Endodermal cell (in vitro differentiated cells): Measurements from ENCODE around the gene PFKFB2. TPM values are rescaled to one million over a fixed set of nuclear protein-coding genes. Genes with fewer than 3 reads are reported as not detected.

Experiments
- DNase-seq: peaks from one replicate; pipeline ENCODE4 v3.0.0-alpha.2; 2017
- H3K27ac ChIP-seq: 2 replicates; pipeline ENCODE4 v1.5.1; 2013; ENCODE audit warnings: mild to moderate bottlenecking, low read depth, low read length, moderate library complexity
- H3K27me3 ChIP-seq: 2 replicates; pipeline ENCODE4 v1.6.1; 2013; ENCODE audit warnings: mild to moderate bottlenecking, low read length, moderate library complexity; ENCODE audit not compliant: insufficient read depth, control insufficient read depth, poor library complexity, severe bottlenecking
- H3K36me3 ChIP-seq: 2 replicates; pipeline ENCODE4 v1.7.0; 2013; ENCODE audit warnings: mild to moderate bottlenecking, low read length, moderate library complexity; ENCODE audit not compliant: control insufficient read depth, insufficient read depth
- H3K4me1 ChIP-seq: one replicate; pipeline ENCODE4 v1.7.0; 2013; ENCODE audit warnings: low read length; ENCODE audit not compliant: control insufficient read depth, insufficient read depth
- H3K4me3 ChIP-seq: 2 replicates; pipeline ENCODE4 v1.5.1; 2013; ENCODE audit warnings: mild to moderate bottlenecking, low read length, moderate library complexity
- H3K9ac ChIP-seq: 2 replicates; pipeline ENCODE4 v1.6.1; 2013; ENCODE audit warnings: mild to moderate bottlenecking, low read length, moderate library complexity; ENCODE audit not compliant: poor library complexity, severe bottlenecking; ENCODE audit errors: extremely low read depth
- H3K9me3 ChIP-seq: 2 replicates; pipeline ENCODE4 v1.6.1; 2013; ENCODE audit warnings: mild to moderate bottlenecking, low read length, moderate library complexity; ENCODE audit not compliant: control insufficient read depth
- H3K27ac Mint-ChIP-seq: 2 replicates; pipeline ENCODE4 v1.8.0; 2020; ENCODE audit warnings: mixed read lengths
- H3K27me3 Mint-ChIP-seq: 2 replicates; pipeline ENCODE4 v1.8.0; 2021; ENCODE audit warnings: mild to moderate bottlenecking, mixed read lengths; ENCODE audit not compliant: insufficient read depth
- H3K36me3 Mint-ChIP-seq: 2 replicates; pipeline ENCODE4 v1.8.0; 2020; ENCODE audit warnings: low read depth, mixed read lengths
- H3K4me1 Mint-ChIP-seq: 2 replicates; pipeline ENCODE4 v1.8.0; 2020; ENCODE audit warnings: mixed read lengths
- H3K4me3 Mint-ChIP-seq: 2 replicates; pipeline ENCODE4 v1.8.0; 2020; ENCODE audit warnings: mild to moderate bottlenecking, moderate library complexity, mixed read lengths
- H3K9me3 Mint-ChIP-seq: 2 replicates; pipeline ENCODE4 v1.8.0; 2020; ENCODE audit warnings: mild to moderate bottlenecking, mixed read lengths
- CTCF ChIP-seq: fragments of 200-600 bp; sonication (generic); conservative IDR thresholded peaks from 2 replicates; pipeline ENCODE4 v1.5.0; 2021; ENCODE audit warnings: antibody characterized with exemption, mild to moderate bottlenecking
- WGBS, 2 experiments: methylation state at CpG; one replicate each; pipeline versions ENCODE4 v1.1.5 to v1.1.7; 2013; ENCODE audit warnings: missing lambda C conversion rate in 2 of 2, mixed read lengths in 1 of 2; ENCODE audit not compliant: insufficient coverage in 1 of 2, insufficient read length in 1 of 2; 5-methylcytosine and 5-hydroxymethylcytosine counted together
- total RNA-seq, 2 donors: library from RNA; stranded (reverse); fragmentation: NEBNext Ultra II Directional in 1 of 2; extraction: Animal tissue kit (Norgen Biotek cat#: 25700) in 1 of 2; gene quantifications; 2 replicates in 1 of 2; 3 replicates in 1 of 2; pipeline ENCODE4 v1.2.1, GENCODE V29; 2021

PFKFB2 gene
- total RNA-seq, 2 donors from 2014 or later: 11.2 to 13.4 TPM

- no peaks in the 10 kb centered on the region for H3K27me3 ChIP-seq
- Mint-ChIP-seq H3K27me3 (no peaks in the 10 kb centered on the region), H3K4me1 (no peaks in the 10 kb centered on the region), H3K27ac (no peak overlapping the region), H3K9me3 (no peaks in the 10 kb centered on the region), H3K4me3 (no peak overlapping the region), H3K36me3 (no peaks in the 10 kb centered on the region)
- no peak for DNase-seq
- no peaks in the 10 kb centered on the region for H3K36me3 ChIP-seq
- TF ChIP-seq CTCF: no peak
- WGBS, 2 experiments: 86% methylated on average over 4 of the region's 5 CpGs; no CpG with 5 or more reads in 1 of the 2 experiments
- H3K4me3 ChIP-seq: no peak overlapping the region
- no peak overlapping the region for H3K9ac ChIP-seq
- H3K9me3 ChIP-seq: no peaks in the 10 kb centered on the region
- no peaks in the 10 kb centered on the region for H3K4me1 ChIP-seq
- no peak overlapping the region for H3K27ac ChIP-seq
These were observed 62.2 kb downstream of the PFKFB2 start for GRCh38 chr1:207115269-207115668.

GRCh38 chr1:207124389-207124788 lies 71.3 kb downstream of the PFKFB2 start:
- Histone ChIP-seq H3K36me3 (no peaks in the 10 kb centered on the region), H3K9me3 (peaks cover 4% of the 10 kb centered on the region), H3K4me1 (no peaks in the 10 kb centered on the region), H3K9ac (no peak overlapping the region), H3K4me3 (no peak overlapping the region), H3K27me3 (no peaks in the 10 kb centered on the region), H3K27ac (no peak overlapping the region)
- no peak for DNase-seq
- H3K27ac Mint-ChIP-seq: no peak overlapping the region
- 83 to 93% methylated on average over 1 to 3 of the region's 3 CpGs for WGBS, 2 experiments
- no peaks in the 10 kb centered on the region for H3K36me3 Mint-ChIP-seq
- no peak for TF ChIP-seq CTCF
- peaks cover 13% of the 10 kb centered on the region for H3K9me3 Mint-ChIP-seq
- no peaks in the 10 kb centered on the region for H3K27me3 Mint-ChIP-seq
- H3K4me1 Mint-ChIP-seq: no peaks in the 10 kb centered on the region
- no peak overlapping the region for H3K4me3 Mint-ChIP-seq

- Histone ChIP-seq H3K9me3 (peaks cover 14% of the 10 kb centered on the region), H3K9ac (no peak overlapping the region), H3K4me1 (no peaks in the 10 kb centered on the region), H3K27ac (no peak overlapping the region), H3K36me3 (no peaks in the 10 kb centered on the region), H3K4me3 (no peak overlapping the region), H3K27me3 (no peaks in the 10 kb centered on the region)
- no peak for DNase-seq
- Mint-ChIP-seq H3K36me3 (no peaks in the 10 kb centered on the region), H3K9me3 (peaks cover 14% of the 10 kb centered on the region), H3K4me3 (no peak overlapping the region), H3K27me3 (no peaks in the 10 kb centered on the region), H3K4me1 (no peaks in the 10 kb centered on the region), H3K27ac (no peak overlapping the region)
- TF ChIP-seq CTCF: no peak
These were observed 75.4 kb downstream of the PFKFB2 start for GRCh38 chr1:207128336-207128921.
